GM21381 (cell line): ENCODE measurements around the gene ANO3.
"Not testable (repeated sequence)": the region's sequence is repeated elsewhere in the genome, so short reads cannot be mapped to it uniquely, and the experiment has no call there.

Experiments
- ATAC-seq: cut with Tn5 transposase; IDR thresholded peaks from one replicate; pipeline ENCODE4 v1.9.1; 2021; ENCODE audit warnings: mild to moderate bottlenecking, moderate library complexity; ENCODE audit not compliant: unreplicated experiment

The ANO3 gene

GRCh38 chr11:26331911-26332571 is at the start of gene ANO3:
ANO3 (plus strand) TSS chr11:26332130; CDS start chr11:26332276, 146 bp downstream.
- peak; percentile 92 for ATAC-seq

- ATAC-seq = no peak
These were observed 48.0 kb upstream of the ANO3 start for GRCh38 chr11:26283852-26284408.

- ATAC-seq = no peak
These were observed 46.3 kb upstream of the ANO3 start for GRCh38 chr11:26285608-26286007.

GRCh38 chr11:26286472-26287066 is 45.4 kb upstream of the ANO3 start:
- ATAC-seq = no peak

GRCh38 chr11:26287067-26287518 is 44.8 kb upstream of the ANO3 start:
- no peak for ATAC-seq

- no peak for ATAC-seq
These were observed 34.5 kb upstream of the ANO3 start for GRCh38 chr11:26297189-26297975.

- not testable (repeated sequence) for ATAC-seq
These were observed 15.6 kb upstream of the ANO3 start for GRCh38 chr11:26316372-26316771.

GRCh38 chr11:26319906-26320305 is 12.0 kb upstream of the ANO3 start:
- no peak for ATAC-seq

- no peak for ATAC-seq
These were observed 10.4 kb upstream of the ANO3 start for GRCh38 chr11:26321516-26321915.

GRCh38 chr11:26322335-26323067 is 9.4 kb upstream of the ANO3 start:
- no peak for ATAC-seq

- no peak for ATAC-seq
These were observed 8.1 kb upstream of the ANO3 start for GRCh38 chr11:26323837-26324236.

- no peak for ATAC-seq
These were observed 7.7 kb upstream of the ANO3 start for GRCh38 chr11:26324270-26324669.

GRCh38 chr11:26326793-26327400 is 5.0 kb upstream of the ANO3 start:
- no peak for ATAC-seq

GRCh38 chr11:26329206-26329605 is 2.7 kb upstream of the ANO3 start:
- no peak for ATAC-seq

GRCh38 chr11:26330262-26330661 is 1.7 kb upstream of the ANO3 start:
- ATAC-seq = no peak

GRCh38 chr11:26332572-26332915 is 614 bp downstream of the ANO3 start:
- ATAC-seq = no peak

- ATAC-seq = no peak
These were observed 2.0 kb downstream of the ANO3 start for GRCh38 chr11:26333906-26334305.

GRCh38 chr11:26335903-26336302 is 4.0 kb downstream of the ANO3 start:
- no peak for ATAC-seq

- no peak for ATAC-seq
These were observed 12.7 kb downstream of the ANO3 start for GRCh38 chr11:26344647-26345046.

GRCh38 chr11:26348776-26349175 is 16.8 kb downstream of the ANO3 start:
- ATAC-seq = no peak

GRCh38 chr11:26350002-26350401 is 18.1 kb downstream of the ANO3 start:
- no peak for ATAC-seq
